Gastrocnemius medialis (tissue), 4 donors: ENCODE data around the gene PTPN4.
"Not testable (repeated sequence)": the region's sequence is repeated elsewhere in the genome, so short reads cannot be mapped to it uniquely, and the experiment has no call there.

ENCODE experiments used
- POLR2A ChIP-seq, 2 donors: fragments of 450-650 bp; IDR thresholded peaks; one replicate each; pipeline ENCODE4 v1.6.1; 2017; ENCODE audit warnings: antibody characterized with exemption in 2 of 2, mild to moderate bottlenecking in 2 of 2, moderate library complexity in 2 of 2
- TF ChIP-seq, protein P1 (sequence below), 5 experiments: fragments of 450-650 bp in 3 of 5; fragments of 200-600 bp in 2 of 5; sonication (generic) in 2 of 5; IDR thresholded peaks in 4 of 5; conservative IDR thresholded peaks in 1 of 5; 1 replicate in 4 of 5; 2 replicates in 1 of 5; pipeline ENCODE4 v1.5.1; 2016 to 2019; ENCODE audit warnings: antibody characterized with exemption in 5 of 5, mild to moderate bottlenecking in 3 of 5, moderate library complexity in 3 of 5

GRCh38 chr2:119804409-119804808 lies 44.7 kb downstream of the PTPN4 start:
- TF ChIP-seq, protein P1, sequence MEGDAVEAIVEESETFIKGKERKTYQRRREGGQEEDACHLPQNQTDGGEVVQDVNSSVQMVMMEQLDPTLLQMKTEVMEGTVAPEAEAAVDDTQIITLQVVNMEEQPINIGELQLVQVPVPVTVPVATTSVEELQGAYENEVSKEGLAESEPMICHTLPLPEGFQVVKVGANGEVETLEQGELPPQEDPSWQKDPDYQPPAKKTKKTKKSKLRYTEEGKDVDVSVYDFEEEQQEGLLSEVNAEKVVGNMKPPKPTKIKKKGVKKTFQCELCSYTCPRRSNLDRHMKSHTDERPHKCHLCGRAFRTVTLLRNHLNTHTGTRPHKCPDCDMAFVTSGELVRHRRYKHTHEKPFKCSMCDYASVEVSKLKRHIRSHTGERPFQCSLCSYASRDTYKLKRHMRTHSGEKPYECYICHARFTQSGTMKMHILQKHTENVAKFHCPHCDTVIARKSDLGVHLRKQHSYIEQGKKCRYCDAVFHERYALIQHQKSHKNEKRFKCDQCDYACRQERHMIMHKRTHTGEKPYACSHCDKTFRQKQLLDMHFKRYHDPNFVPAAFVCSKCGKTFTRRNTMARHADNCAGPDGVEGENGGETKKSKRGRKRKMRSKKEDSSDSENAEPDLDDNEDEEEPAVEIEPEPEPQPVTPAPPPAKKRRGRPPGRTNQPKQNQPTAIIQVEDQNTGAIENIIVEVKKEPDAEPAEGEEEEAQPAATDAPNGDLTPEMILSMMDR (IDR thresholded peaks at IDR 0.05 in 4 of 5, conservative IDR thresholded peaks at IDR 0.05 in 1 of 5), result not testable (repeated sequence)
- not testable (repeated sequence) for TF ChIP-seq POLR2A (IDR thresholded peaks at IDR 0.05)
